Endodermal cell (in vitro differentiated cells): ENCODE measurements around the gene HMCN2. TPM values are rescaled to one million over a fixed set of nuclear protein-coding genes. Genes with fewer than 3 reads are reported as not detected.

ENCODE experiments used
- DNase-seq: peaks from one replicate; pipeline ENCODE4 v3.0.0-alpha.2; 2017
- H3K27ac ChIP-seq: 2 replicates; pipeline ENCODE4 v1.5.1; 2013; ENCODE audit warnings: mild to moderate bottlenecking, low read depth, low read length, moderate library complexity
- H3K27me3 ChIP-seq: 2 replicates; pipeline ENCODE4 v1.6.1; 2013; ENCODE audit warnings: mild to moderate bottlenecking, low read length, moderate library complexity; ENCODE audit not compliant: insufficient read depth, control insufficient read depth, poor library complexity, severe bottlenecking
- H3K36me3 ChIP-seq: 2 replicates; pipeline ENCODE4 v1.7.0; 2013; ENCODE audit warnings: mild to moderate bottlenecking, low read length, moderate library complexity; ENCODE audit not compliant: control insufficient read depth, insufficient read depth
- H3K4me1 ChIP-seq: one replicate; pipeline ENCODE4 v1.7.0; 2013; ENCODE audit warnings: low read length; ENCODE audit not compliant: control insufficient read depth, insufficient read depth
- H3K4me3 ChIP-seq: 2 replicates; pipeline ENCODE4 v1.5.1; 2013; ENCODE audit warnings: mild to moderate bottlenecking, low read length, moderate library complexity
- H3K9ac ChIP-seq: 2 replicates; pipeline ENCODE4 v1.6.1; 2013; ENCODE audit warnings: mild to moderate bottlenecking, low read length, moderate library complexity; ENCODE audit not compliant: poor library complexity, severe bottlenecking; ENCODE audit errors: extremely low read depth
- H3K9me3 ChIP-seq: 2 replicates; pipeline ENCODE4 v1.6.1; 2013; ENCODE audit warnings: mild to moderate bottlenecking, low read length, moderate library complexity; ENCODE audit not compliant: control insufficient read depth
- H3K27ac Mint-ChIP-seq: 2 replicates; pipeline ENCODE4 v1.8.0; 2020; ENCODE audit warnings: mixed read lengths
- H3K27me3 Mint-ChIP-seq: 2 replicates; pipeline ENCODE4 v1.8.0; 2021; ENCODE audit warnings: mild to moderate bottlenecking, mixed read lengths; ENCODE audit not compliant: insufficient read depth
- H3K36me3 Mint-ChIP-seq: 2 replicates; pipeline ENCODE4 v1.8.0; 2020; ENCODE audit warnings: low read depth, mixed read lengths
- H3K4me1 Mint-ChIP-seq: 2 replicates; pipeline ENCODE4 v1.8.0; 2020; ENCODE audit warnings: mixed read lengths
- H3K4me3 Mint-ChIP-seq: 2 replicates; pipeline ENCODE4 v1.8.0; 2020; ENCODE audit warnings: mild to moderate bottlenecking, moderate library complexity, mixed read lengths
- H3K9me3 Mint-ChIP-seq: 2 replicates; pipeline ENCODE4 v1.8.0; 2020; ENCODE audit warnings: mild to moderate bottlenecking, mixed read lengths
- CTCF ChIP-seq: fragments of 200-600 bp; sonication (generic); conservative IDR thresholded peaks from 2 replicates; pipeline ENCODE4 v1.5.0; 2021; ENCODE audit warnings: antibody characterized with exemption, mild to moderate bottlenecking
- WGBS, 2 experiments: methylation state at CpG; one replicate each; pipeline versions ENCODE4 v1.1.5 to v1.1.7; 2013; ENCODE audit warnings: missing lambda C conversion rate in 2 of 2, mixed read lengths in 1 of 2; ENCODE audit not compliant: insufficient coverage in 1 of 2, insufficient read length in 1 of 2; 5-methylcytosine and 5-hydroxymethylcytosine counted together
- total RNA-seq, 2 donors: library from RNA; stranded (reverse); fragmentation: NEBNext Ultra II Directional in 1 of 2; extraction: Animal tissue kit (Norgen Biotek cat#: 25700) in 1 of 2; gene quantifications; 2 replicates in 1 of 2; 3 replicates in 1 of 2; pipeline ENCODE4 v1.2.1, GENCODE V29; 2021

HMCN2 gene
- total RNA-seq, 2 donors from 2014 or later: 3.3 to 3.9 TPM

- Histone ChIP-seq H3K9ac (no peak overlapping the region), H3K4me3 (no peak overlapping the region), H3K27me3 (no peaks in the 10 kb centered on the region), H3K9me3 (no peaks in the 10 kb centered on the region), H3K4me1 (no peaks in the 10 kb centered on the region), H3K27ac (no peak overlapping the region), H3K36me3 (no peaks in the 10 kb centered on the region)
- no peak overlapping the region for H3K4me3 Mint-ChIP-seq
- no peak for TF ChIP-seq CTCF
- H3K27me3 Mint-ChIP-seq: no peaks in the 10 kb centered on the region
- H3K9me3 Mint-ChIP-seq: no peaks in the 10 kb centered on the region
- no peaks in the 10 kb centered on the region for H3K36me3 Mint-ChIP-seq
- no peak for DNase-seq
- no peak overlapping the region for H3K27ac Mint-ChIP-seq
- no peaks in the 10 kb centered on the region for H3K4me1 Mint-ChIP-seq
- WGBS, 2 experiments: 93 to 94% methylated on average over 18 to 20 of the region's 20 CpGs
These were observed 113.5 kb downstream of the HMCN2 start for GRCh38 chr9:130378875-130379648.

GRCh38 chr9:130379649-130379970 lies 114.0 kb downstream of the HMCN2 start:
- TF ChIP-seq CTCF: no peak
- Mint-ChIP-seq H3K4me1 (no peaks in the 10 kb centered on the region), H3K27me3 (no peaks in the 10 kb centered on the region), H3K4me3 (no peak overlapping the region), H3K36me3 (no peaks in the 10 kb centered on the region), H3K27ac (no peak overlapping the region), H3K9me3 (no peaks in the 10 kb centered on the region)
- H3K4me1 ChIP-seq: no peaks in the 10 kb centered on the region
- no peak overlapping the region for H3K9ac ChIP-seq
- H3K9me3 ChIP-seq: no peaks in the 10 kb centered on the region
- H3K36me3 ChIP-seq: no peaks in the 10 kb centered on the region
- H3K27me3 ChIP-seq: no peaks in the 10 kb centered on the region
- WGBS, 2 experiments: 88 to 94% methylated on average over 4 to 5 of the region's 5 CpGs
- no peak for DNase-seq
- no peak overlapping the region for H3K4me3 ChIP-seq
- no peak overlapping the region for H3K27ac ChIP-seq

- Mint-ChIP-seq H3K36me3 (no peaks in the 10 kb centered on the region), H3K4me3 (no peak overlapping the region), H3K27ac (no peak overlapping the region), H3K27me3 (no peaks in the 10 kb centered on the region), H3K4me1 (no peaks in the 10 kb centered on the region), H3K9me3 (no peaks in the 10 kb centered on the region)
- H3K4me1 ChIP-seq: no peaks in the 10 kb centered on the region
- 86 to 91% methylated on average over 1 to 6 of the region's 6 CpGs for WGBS, 2 experiments
- TF ChIP-seq CTCF: no peak
- H3K36me3 ChIP-seq: no peaks in the 10 kb centered on the region
- H3K9ac ChIP-seq: no peak overlapping the region
- no peaks in the 10 kb centered on the region for H3K27me3 ChIP-seq
- no peak overlapping the region for H3K4me3 ChIP-seq
- no peak for DNase-seq
- H3K27ac ChIP-seq: no peak overlapping the region
- H3K9me3 ChIP-seq: no peaks in the 10 kb centered on the region
These were observed 115.4 kb downstream of the HMCN2 start for GRCh38 chr9:130380920-130381469.
